ENCODE data around the gene TRIM48.
"Not testable (repeated sequence)": the region's sequence is repeated elsewhere in the genome, so short reads cannot be mapped to it uniquely, and the experiment has no call there.

Gene TRIM48, protein sequence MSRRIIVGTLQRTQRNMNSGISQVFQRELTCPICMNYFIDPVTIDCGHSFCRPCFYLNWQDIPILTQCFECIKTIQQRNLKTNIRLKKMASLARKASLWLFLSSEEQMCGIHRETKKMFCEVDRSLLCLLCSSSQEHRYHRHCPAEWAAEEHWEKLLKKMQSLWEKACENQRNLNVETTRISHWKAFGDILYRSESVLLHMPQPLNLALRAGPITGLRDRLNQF

DNA sequence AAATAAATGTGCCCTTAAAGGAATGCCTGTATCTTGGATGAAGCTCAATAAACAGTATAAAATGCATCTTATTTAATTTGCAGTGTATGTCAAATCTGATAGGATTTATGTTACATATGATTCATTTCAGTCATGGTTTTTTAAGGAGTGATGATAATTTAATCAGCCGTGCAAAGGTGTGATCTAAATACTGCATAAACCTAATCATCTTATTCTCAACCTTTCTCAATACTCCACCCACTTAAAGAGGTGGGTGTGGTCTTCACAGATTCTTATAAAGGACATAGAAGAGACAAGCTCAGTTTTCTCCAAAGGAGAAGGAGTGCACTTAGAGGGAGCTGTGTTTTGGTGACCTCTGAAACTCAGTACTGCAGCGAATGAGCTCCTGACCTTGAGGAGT lies at the start of gene TRIM48:
Gene TRIM48, plus strand, starts transcription at position 301 of the 400 bp plus-strand sequence. CDS start 113 bp downstream, outside the sequence.
- DNase-seq (ENCODE audit: low read depth), result not testable (repeated sequence)

DNA sequence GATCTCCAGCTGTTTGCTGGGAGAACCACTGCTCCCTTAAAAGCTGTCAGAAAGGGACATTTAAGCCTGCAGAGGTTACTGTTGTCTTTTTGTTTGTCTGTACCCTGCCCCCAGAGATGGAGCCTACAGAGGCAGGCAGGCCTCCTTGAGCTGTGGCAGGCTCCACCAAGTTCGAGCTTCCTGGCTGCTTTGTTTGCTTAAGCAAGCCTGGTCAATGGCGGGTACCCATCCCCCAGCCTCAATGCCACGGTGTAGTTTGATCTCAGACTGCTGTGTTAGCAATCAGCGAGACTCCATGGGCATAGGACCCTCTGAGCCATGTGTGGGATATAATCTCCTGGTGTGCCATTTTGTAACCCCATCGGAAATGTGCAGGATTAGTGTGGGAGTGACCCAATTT lies 23.6 kb upstream of the TRIM48 start:
- not testable (repeated sequence) for DNase-seq (ENCODE audit: low read depth)

DNA sequence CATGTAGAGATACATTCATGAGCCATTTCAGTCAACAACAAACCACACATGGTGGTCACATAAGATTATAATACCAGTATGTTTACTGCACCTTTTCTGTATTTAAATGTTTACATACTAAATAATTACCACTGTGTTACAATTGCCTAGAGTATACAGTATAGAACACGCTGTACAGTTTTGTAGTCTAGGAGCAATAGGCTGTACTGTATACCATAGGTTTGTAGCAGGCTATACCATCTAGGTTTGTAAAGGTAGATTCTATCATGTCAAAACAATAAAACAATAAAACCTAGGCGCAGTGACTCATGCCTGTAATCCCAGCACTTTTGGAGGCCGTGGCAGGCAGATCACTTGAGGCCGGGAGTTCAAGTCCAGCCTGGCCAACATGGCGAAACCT lies 1.1 kb downstream of the TRIM48 start:
- no peak for DNase-seq (ENCODE audit: low read depth)

Measured in amniotic epithelial cell (primary cell).